GM18511 (cell line): ENCODE results near the gene LRRTM3.

Source experiments
- ATAC-seq: cut with Tn5 transposase; IDR thresholded peaks from one replicate; pipeline ENCODE4 v1.9.1; 2021; ENCODE audit warnings: mild to moderate bottlenecking, moderate library complexity; ENCODE audit not compliant: unreplicated experiment

The LRRTM3 gene

DNA sequence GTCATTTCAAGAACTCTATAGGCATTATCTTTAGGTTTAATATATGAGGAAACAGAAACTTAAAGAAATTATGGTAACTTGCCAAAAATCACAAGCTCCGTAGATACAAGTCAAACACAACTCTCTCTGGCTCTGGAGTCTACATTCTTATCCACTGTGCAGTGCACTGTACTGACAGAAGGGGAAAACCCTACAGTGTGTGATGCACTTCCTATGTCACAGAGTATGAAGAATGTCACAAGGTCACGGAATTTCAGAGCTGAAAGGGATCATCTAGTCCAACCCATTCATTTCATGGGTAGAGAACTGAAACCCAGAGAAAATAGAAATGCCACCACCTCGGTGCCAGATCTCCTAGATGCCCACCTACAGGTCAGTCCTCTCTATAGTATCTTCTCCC is 86.1 kb downstream of the LRRTM3 start:
- no peak for ATAC-seq

DNA sequence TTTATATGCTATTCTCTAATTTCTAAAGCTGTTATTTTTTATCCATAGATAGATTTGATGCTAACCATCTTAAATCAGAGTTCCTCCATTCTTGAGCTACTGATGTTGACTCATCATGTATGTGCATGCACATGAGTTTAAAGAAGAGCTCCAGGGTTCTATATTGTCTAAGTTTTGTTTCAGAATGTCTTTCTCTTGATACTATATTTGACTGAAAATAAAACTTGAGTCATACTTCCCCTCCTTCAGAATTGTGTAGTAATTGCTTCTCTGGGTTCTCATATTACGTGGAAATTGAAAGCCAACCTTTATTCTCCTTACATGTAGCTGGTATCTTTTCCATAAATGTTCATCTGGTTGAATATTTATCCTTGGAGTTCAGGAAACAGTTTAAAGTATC is 89.4 kb downstream of the LRRTM3 start:
- ATAC-seq: no peak

DNA sequence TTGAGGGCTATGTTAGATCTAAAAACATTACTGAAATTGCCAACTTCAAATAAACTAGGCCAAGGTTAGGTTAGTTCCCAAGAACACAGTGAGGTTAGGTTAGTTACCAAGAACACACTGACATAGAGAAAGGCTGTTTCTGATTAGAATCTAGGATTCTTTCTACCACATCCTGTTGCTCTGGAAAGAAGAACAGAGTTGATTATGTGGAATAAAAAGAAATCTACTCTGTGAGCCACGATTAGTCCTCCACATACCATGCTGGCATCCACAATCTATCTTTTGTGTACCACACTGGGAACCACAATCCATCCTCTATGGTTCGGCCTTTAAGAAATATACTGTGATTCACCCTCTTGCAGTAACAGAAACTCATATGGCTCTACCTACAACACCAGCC is 91.4 kb downstream of the LRRTM3 start:
- ATAC-seq: no peak

DNA sequence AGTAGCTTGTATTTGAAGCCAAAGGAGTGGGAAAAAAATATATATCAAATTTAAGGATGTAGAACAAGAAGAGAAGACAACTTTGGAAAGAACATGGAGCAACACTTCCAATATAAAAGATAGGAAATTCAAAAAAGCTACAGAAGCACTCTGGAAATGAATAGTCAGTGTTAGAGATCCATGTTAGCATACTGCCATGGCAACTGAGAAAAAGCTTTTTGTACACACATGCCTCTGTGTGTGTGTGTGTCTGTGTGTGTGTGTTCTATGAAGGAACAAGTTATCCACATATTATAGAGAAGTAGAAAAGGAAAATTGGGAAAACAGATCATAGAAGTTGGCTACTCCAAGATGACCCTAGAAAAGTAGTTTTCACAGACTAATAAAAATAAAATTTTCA is 96.3 kb downstream of the LRRTM3 start:
- no peak for ATAC-seq

DNA sequence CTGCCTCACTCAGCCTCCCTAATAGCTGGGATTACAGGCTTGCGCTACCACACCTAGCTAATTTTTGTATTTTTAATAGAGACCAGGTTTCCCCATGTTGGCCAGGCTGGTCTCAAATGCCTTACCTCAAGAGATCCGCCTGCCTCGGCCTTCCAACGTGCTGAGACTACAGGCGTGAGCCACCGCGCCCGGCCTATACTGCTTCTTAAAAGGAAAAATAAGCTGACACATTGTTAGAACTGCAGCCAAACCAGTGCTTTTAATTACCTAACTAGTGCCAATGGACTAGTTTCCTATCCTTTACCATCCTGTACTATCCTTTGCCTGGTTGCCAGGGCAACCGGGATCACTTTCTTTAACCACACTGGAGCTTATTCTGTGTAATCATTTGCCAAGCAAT is 108.0 kb downstream of the LRRTM3 start:
- ATAC-seq: no peak

DNA sequence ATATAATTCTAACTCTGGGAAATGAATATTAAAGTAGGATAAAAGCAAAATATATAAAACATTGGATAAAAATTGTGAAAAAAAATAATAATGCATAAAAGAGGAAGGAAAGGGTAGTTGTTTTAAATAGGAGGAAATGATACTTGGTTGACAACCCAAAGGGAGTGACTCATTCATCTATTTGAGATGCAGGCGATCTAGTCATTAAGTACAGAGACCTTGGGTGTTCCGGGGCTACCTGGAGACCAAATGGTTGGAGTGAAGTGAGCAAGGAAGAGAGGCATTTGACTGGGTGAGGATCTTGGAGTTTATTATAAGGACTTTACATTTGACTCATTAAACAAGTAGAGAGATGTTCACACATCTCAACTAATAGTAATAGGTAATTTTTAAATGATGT is 111.0 kb downstream of the LRRTM3 start:
- no peak for ATAC-seq

DNA sequence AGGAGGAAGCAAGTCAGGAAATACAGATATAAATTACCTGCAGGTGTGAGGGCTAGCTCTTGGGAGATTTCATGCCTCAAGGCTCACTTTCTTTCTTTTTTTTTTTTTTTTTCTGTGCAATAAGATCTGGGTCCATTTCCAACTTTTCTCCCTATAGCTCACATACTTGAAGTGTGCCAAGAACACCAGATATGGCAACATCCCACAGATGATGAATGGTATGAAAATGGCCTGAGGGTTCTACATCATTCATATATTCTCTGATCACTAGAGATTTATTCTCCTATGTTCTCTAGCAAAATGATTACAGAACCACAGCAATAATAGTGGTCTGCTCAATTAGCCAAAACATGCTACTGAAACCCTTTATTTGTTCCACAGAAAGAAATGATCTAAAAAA is 117.2 kb downstream of the LRRTM3 start:
- no peak for ATAC-seq

DNA sequence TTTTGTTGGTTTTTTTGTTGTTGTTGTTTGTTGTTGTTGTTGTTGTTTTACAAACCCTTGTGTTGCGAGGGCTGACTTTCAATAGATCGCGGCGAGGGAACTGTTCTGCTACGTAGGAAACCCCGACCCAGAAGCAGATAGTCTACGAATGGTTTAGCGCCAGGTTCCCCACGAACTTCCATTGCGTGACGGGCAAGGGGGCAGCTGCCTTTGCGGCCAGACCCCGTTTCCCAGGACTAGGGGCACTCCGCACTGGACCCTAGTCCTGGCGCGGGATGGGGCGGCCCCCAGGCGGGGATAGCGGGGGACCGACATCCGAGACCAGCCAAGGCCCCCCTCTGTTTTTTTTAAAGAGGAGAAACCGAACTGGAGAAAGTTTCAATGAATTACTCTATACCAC is 119.6 kb downstream of the LRRTM3 start:
- no peak for ATAC-seq

DNA sequence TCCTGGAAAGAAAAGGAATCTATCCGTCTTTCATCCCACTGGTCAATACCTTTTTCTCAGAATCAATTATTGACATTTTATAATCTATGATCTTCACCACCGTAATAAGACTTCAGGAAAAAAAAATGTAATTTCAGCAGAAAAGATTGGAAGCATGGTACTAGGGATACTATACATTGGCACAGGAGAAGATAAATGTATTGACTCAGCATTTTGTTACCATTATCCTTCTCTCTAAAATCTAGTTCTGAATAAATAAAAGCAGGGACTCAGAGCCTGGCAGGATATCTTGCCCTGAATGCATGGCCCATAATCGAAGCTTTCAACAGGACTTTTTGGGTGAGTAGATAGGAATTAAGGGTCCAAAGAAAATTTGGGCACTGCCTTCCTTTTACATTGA is 120.7 kb downstream of the LRRTM3 start:
- ATAC-seq: no peak

DNA sequence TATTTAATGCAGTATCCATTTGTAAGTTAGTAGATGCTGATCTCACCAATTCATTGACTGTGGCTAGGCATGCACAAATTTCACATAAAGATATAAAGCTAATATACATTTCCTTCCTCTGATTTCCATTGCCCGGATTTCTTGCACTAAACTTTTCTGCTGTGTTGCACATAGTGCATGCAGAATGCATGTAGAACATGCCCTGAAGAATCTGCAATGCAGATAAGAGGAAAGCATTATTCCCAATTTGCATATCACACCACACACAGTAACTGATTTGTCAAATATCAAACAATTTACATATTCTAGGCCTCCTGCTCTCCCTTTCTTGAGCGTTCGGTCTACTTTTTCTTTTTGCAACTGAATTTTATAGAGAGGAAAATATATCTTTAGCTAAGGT is 124.2 kb downstream of the LRRTM3 start:
- no peak for ATAC-seq

DNA sequence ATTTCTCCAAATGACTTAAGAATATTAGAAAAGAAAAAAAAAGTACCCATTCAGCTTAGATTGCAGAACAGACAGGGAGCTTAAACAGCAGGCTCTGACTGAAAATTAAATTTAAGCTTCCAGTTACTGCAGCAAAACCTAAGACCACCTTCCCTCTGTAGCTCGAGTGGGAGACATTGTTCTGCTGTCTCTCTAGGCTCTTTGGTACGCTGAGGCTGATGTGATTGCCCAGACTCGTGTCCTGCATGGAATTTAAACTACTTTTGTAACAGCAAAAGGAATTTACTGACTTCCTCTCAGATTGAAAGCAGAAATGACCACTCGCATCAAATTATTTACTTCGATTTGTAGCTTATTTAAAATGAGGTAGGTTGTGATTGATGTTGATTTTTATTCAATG is 124.6 kb downstream of the LRRTM3 start:
- no peak for ATAC-seq

DNA sequence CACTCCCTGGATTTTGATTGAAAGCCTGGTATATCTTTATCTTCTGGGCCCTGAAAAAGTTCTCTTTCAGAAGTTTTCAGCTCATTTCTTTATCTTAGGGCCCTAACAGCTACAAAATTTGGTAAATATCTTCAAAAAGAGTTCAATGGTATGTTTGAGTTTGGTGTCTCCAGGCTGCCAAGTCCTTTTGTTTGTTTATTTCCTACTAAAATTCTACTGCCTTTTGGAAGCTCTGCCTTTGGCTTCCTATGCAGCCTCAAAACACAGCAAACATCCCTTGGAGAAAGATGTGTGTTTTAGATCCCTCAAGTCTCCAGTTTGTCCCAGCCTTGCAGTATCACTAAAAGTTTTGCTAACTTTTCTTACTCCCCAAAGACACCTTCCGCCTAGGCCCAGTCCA is 146.8 kb downstream of the LRRTM3 start:
- no peak for ATAC-seq

DNA sequence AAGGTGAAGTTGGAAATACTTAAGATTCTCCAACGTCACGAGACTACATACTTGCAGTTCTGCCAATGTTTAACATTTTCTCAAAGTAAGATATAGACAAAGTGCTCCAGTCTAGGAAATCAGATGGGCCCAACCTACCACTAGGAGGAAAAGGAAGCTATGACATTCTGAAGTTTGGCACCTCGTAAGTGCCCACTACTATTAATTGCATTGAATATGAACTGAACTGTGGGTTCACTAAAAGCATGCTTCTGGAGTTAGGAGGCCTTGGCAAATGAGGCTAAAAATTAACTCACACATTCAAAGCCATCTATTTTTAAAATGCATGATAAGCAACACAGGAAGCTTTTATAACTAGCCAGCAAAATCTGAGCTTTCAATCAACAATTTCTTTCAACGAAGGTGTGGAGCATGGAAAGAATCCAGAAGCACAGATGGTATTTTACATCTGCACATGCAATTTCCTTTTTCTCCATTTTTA is 149.7 kb downstream of the LRRTM3 start:
- ATAC-seq: no peak

DNA sequence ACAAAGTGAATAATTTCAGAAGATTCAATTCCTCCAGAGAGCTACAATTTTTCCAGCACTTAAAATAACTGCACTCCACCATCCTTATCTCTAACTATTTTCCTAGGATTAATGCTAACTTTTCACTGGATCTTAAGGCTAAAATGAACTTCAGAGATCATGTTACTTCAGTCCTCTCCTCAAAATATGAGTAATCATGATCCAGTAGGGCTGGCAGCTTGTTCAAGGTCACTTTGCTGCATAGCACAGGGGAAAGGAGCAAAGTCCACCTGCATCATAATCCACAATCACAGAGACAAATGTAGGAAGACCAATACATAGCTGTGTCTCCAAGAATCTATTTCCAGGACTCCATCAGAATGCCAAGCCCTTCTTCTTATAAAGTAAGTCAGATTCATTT is 150.3 kb downstream of the LRRTM3 start:
- ATAC-seq: no peak

DNA sequence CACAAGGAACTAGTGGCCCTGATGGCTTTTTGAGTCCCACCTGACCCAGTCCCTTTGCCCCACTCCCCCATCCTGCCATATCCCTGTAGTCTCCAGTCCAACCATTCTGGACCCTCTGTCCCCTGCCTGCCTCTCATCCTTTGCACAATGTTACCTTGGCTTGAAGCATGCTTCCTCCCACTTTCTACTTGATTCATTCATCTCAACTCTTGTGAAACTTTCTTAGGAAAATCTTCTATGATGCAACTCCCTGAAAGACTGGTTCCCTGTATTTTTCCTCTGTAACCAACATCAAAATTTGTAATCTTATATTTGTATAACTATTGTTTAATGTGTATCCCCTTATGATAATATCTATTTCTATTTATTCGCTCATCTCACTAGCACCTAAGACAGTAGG is 151.5 kb downstream of the LRRTM3 start:
- no peak for ATAC-seq

DNA sequence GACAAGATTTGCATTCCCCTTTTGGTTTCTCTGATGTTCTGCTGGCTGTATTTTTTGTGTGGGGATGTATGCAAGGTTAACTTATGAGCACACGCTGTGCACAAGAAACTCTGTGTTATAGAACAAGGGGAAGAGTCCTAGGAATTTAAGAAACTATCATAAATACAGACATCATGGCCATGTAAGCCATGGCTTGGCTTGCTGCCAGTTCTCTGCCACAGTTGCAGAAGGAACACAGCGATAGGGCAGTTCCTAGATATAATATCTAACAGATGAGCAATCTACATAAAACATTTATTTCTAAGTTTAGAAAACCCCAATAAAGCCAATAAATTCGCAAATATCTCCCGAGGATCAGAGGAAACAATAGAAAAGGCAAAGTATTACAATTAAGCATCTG is 153.3 kb downstream of the LRRTM3 start:
- ATAC-seq: no peak

DNA sequence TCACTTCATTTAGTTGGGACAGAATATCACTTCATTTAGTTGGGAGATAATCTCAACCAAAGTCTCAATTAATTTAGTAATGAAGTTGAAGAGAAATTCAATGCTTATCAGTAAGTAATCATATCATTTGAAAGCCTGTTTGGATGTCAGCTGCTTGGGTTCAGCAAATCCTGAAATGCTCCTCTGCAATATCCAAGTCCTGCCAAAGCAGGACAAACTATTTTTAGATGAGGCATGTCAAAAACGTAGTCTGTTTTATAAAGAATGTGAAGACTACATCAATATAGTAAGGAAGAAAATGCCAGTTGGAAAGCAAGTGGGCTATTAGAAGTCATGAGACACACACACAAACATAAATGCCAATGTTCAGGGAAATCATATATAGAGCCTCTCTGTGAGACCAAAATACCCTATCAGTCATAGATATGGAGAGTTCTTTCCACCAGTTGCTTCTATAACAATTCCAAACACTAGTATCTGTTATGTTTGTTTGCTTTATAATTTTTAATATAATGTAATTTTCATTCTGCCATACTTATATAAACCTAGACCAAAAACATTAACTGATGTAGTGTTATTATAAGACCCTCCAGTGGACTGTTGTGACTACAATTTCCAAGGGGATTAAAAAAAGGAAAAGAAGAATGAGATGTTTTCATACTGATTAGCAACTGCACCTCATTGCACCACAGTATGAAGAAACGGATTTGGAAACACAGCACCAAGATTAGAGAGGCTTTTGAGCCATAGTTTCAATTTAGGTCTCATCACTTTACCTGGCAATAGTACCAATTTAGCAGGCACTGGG is 160.7 kb downstream of the LRRTM3 start:
- ATAC-seq: no peak

DNA sequence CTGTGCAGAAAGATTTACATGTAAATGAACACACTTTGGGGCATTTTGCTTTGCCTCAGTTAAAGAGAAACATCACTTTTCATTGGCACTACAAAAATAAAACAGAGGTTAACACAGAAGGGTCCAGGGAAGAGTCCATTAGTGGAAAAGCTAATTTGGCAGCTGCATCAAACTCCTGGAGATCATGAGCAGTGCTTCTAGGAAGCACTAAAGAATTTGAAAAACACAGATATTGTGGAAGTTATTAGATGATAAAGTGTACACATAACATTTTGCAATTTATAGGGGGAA is 161.2 kb downstream of the LRRTM3 start:
- no peak for ATAC-seq

DNA sequence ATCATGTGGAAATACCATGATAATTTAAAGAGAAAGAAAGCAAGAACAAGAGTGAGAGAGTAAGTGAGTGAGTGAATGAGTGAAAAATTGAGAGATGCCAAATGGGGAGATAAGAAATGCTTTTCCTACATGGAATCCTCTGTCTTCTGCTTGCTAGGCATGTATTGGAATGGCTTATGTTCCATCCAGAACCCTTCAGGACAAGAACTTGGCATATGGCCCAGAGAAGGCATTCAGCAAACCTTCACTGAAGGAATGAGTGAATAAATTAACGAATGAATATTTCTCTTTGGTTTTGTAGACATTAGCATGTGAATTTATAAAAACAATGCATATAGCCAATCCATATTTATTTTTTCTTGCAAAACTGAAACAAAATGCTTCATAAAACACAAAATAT is 162.2 kb downstream of the LRRTM3 start:
- ATAC-seq: no peak

DNA sequence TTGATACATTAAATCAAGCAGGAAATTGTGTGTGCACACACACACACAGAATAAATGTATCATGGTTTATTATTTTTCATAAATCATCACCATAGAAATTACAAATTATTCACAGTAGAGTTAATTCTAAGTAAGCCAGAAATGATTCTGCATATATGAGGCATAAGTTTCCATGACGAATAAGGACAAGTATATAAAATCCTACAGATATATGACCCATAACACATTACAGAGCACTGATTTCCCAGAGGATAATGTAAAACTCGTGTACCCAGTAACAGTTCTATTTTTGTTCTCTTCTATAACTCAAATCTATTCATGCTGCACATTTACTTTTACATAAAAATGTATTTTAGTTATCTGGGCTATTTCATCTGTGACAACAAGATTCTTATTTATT is 169.7 kb downstream of the LRRTM3 start:
- no peak for ATAC-seq

DNA sequence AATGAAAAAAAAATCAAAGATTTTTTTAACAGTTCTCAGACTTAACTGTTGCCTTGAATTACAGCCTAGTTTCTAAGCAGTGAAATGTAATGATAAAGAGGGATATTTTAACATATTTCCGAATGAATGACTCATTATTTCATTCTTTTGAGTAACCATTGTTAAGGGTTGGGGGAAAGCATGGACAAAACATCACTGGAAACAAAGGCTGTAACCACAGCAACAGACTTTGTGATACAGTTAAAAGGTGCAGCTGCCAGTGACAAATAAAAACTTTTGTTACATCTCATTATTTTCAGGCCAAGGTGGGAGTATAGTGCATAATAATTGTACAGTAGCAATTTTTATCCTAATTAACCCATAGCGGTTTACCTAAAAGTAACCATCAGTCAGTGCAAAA is 172.6 kb downstream of the LRRTM3 start:
- no peak for ATAC-seq

DNA sequence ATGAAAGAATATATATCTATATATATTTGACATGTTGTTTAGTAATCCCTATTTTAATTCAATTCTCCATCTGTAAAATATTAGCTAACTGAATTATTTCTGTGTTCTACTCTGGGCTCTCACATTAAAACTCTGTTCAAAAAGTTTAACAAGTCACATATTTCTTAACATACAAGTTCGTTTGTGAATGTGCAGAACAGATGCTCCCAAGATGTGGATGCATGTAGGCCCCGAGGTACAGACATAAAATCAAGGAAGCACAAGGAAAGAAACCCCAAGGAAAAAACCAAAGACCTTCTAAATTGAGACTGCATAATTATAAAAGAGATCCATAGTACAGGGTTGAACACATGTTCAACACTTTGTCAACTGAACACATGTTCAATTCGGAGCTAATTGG is 175.1 kb downstream of the LRRTM3 start:
- no peak for ATAC-seq

DNA sequence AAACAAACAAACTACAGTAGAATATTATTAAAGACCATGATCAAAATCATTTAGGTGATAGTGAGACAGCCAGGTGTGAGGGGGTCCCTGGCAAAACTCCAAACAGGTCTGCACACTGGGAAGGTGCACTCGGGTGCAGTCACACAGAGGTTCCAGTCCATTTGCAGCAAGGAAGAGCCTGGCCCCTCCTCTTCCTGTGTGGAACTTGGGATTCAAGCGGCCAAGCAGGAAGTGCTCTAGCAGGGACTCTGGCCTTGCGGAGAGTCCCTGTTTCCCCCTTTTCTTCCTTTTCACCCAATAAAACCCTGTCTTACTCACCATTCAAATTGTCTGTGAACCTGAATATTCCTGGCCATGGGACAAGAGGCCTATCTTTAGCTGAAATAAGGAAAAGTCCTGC is 181.8 kb downstream of the LRRTM3 start:
- no peak for ATAC-seq
